ENCODE results near the gene KCTD8.

The KCTD8 gene

GRCh38 chr4:44422912-44423311, 25.7 kb downstream of the KCTD8 start:
- Histone ChIP-seq H3K27me3 (ENCODE audit: control insufficient read depth, low read length) (no peaks in the 10 kb centered on the region), H3K4me2 (ENCODE audit: low read length) (no peak overlapping the region), H3K9me3 (ENCODE audit: control insufficient read depth, insufficient read depth, low read length) (no peaks in the 10 kb centered on the region), H3K4me1 (ENCODE audit: control insufficient read depth, low read length) (no peaks in the 10 kb centered on the region), H3K79me2 (ENCODE audit: control insufficient read depth, low read length) (no peaks in the 10 kb centered on the region), H3K36me3 (ENCODE audit: control insufficient read depth, low read length) (no peaks in the 10 kb centered on the region), H4K20me1 (ENCODE audit: control insufficient read depth, insufficient read depth, low read depth, low read length) (no peaks in the 10 kb centered on the region), H3K9me2 (replicated peaks; ENCODE audit: control insufficient read depth, low read length) (no peaks in the 10 kb centered on the region), H3K4me3 (ENCODE audit: low read length) (no peak overlapping the region), H3F3A (ENCODE audit: control insufficient read depth, insufficient read depth) (no peaks in the 10 kb centered on the region), H3K27ac (ENCODE audit: low read depth, low read length) (no peak overlapping the region)
- TF ChIP-seq, protein P1, sequence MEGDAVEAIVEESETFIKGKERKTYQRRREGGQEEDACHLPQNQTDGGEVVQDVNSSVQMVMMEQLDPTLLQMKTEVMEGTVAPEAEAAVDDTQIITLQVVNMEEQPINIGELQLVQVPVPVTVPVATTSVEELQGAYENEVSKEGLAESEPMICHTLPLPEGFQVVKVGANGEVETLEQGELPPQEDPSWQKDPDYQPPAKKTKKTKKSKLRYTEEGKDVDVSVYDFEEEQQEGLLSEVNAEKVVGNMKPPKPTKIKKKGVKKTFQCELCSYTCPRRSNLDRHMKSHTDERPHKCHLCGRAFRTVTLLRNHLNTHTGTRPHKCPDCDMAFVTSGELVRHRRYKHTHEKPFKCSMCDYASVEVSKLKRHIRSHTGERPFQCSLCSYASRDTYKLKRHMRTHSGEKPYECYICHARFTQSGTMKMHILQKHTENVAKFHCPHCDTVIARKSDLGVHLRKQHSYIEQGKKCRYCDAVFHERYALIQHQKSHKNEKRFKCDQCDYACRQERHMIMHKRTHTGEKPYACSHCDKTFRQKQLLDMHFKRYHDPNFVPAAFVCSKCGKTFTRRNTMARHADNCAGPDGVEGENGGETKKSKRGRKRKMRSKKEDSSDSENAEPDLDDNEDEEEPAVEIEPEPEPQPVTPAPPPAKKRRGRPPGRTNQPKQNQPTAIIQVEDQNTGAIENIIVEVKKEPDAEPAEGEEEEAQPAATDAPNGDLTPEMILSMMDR (IDR thresholded peaks at IDR 0.05; ENCODE audit: low read depth, low read length, poor library complexity, severe bottlenecking), result no peak
- no peak for TF ChIP-seq EZH2phosphoT487 (IDR thresholded peaks at IDR 0.05; ENCODE audit: borderline replicate concordance, low read length)

- Histone ChIP-seq H3K79me2 (ENCODE audit: control insufficient read depth, low read length) (no peaks in the 10 kb centered on the region), H3K4me2 (ENCODE audit: low read length) (no peak overlapping the region), H4K20me1 (ENCODE audit: control insufficient read depth, insufficient read depth, low read depth, low read length) (no peaks in the 10 kb centered on the region), H3K4me3 (ENCODE audit: low read length) (no peak overlapping the region), H3K9me2 (replicated peaks; ENCODE audit: control insufficient read depth, low read length) (no peaks in the 10 kb centered on the region), H3K27me3 (ENCODE audit: control insufficient read depth, low read length) (no peaks in the 10 kb centered on the region), H3K36me3 (ENCODE audit: control insufficient read depth, low read length) (no peaks in the 10 kb centered on the region), H3K9me3 (ENCODE audit: control insufficient read depth, insufficient read depth, low read length) (no peaks in the 10 kb centered on the region), H3F3A (ENCODE audit: control insufficient read depth, insufficient read depth) (no peaks in the 10 kb centered on the region), H3K27ac (ENCODE audit: low read depth, low read length) (no peak overlapping the region), H3K4me1 (ENCODE audit: control insufficient read depth, low read length) (no peaks in the 10 kb centered on the region)
- TF ChIP-seq, protein P1 (IDR thresholded peaks at IDR 0.05; ENCODE audit: low read depth, low read length, poor library complexity, severe bottlenecking), result no peak
- no peak for TF ChIP-seq EZH2phosphoT487 (IDR thresholded peaks at IDR 0.05; ENCODE audit: borderline replicate concordance, low read length)
These were observed 27.1 kb downstream of the KCTD8 start for GRCh38 chr4:44421330-44422065.

GRCh38 chr4:44415251-44415650, 33.4 kb downstream of the KCTD8 start:
- H3K4me3 ChIP-seq (ENCODE audit: low read length), result no peak overlapping the region
- no peaks in the 10 kb centered on the region for H3F3A ChIP-seq (ENCODE audit: control insufficient read depth, insufficient read depth)
- H3K9me3 ChIP-seq (ENCODE audit: control insufficient read depth, insufficient read depth, low read length), result no peaks in the 10 kb centered on the region
- no peak overlapping the region for H3K27ac ChIP-seq (ENCODE audit: low read depth, low read length)
- H4K20me1 ChIP-seq (ENCODE audit: control insufficient read depth, insufficient read depth, low read depth, low read length), result no peaks in the 10 kb centered on the region
- no peaks in the 10 kb centered on the region for H3K27me3 ChIP-seq (ENCODE audit: control insufficient read depth, low read length)
- no peaks in the 10 kb centered on the region for H3K36me3 ChIP-seq (ENCODE audit: control insufficient read depth, low read length)
- H3K4me2 ChIP-seq (ENCODE audit: low read length), result no peak overlapping the region
- TF ChIP-seq EZH2phosphoT487 (IDR thresholded peaks at IDR 0.05; ENCODE audit: borderline replicate concordance, low read length), result no peak
- TF ChIP-seq, protein P1 (IDR thresholded peaks at IDR 0.05; ENCODE audit: low read depth, low read length, poor library complexity, severe bottlenecking), result no peak
- no peaks in the 10 kb centered on the region for H3K4me1 ChIP-seq (ENCODE audit: control insufficient read depth, low read length)
- no peaks in the 10 kb centered on the region for H3K79me2 ChIP-seq (ENCODE audit: control insufficient read depth, low read length)
- H3K9me2 ChIP-seq (replicated peaks; ENCODE audit: control insufficient read depth, low read length), result no peaks in the 10 kb centered on the region
